PC-9 (cell line): Measurements from ENCODE around the gene SH2D1B.

Experiments used
- CTCF ChIP-seq: fragments of 200-600 bp; sonication (generic); conservative IDR thresholded peaks from 2 replicates; pipeline ENCODE4 v1.6.1; 2017; ENCODE audit warnings: mixed run types, antibody characterized with exemption, mild to moderate bottlenecking, moderate library complexity
- EZH2 ChIP-seq: fragments of 200-600 bp; sonication (generic); IDR thresholded peaks from 2 replicates; pipeline ENCODE4 v1.8.0; 2017; ENCODE audit warnings: antibody characterized with exemption, low read depth

GRCh38 chr1:162383516-162383915 lies 28.4 kb downstream of the SH2D1B start:
- TF ChIP-seq EZH2 (no peak), CTCF (no peak)
